MM.1S (cell line): ENCODE measurements around the gene UGT2B7.

ENCODE experiments used
- DNase-seq: peaks from one replicate; pipeline ENCODE4 v3.0.0-alpha.2; 2015
- H2AFZ ChIP-seq: fragments of 300-600 bp; sonication (generic); 2 replicates; pipeline ENCODE4 v1.6.0; 2016; ENCODE audit warnings: antibody characterized with exemption, low read length
- H3F3A ChIP-seq: fragments of 300-600 bp; sonication (generic); 2 replicates; pipeline ENCODE4 v1.6.1; 2016; ENCODE audit warnings: mild to moderate bottlenecking, antibody characterized with exemption, low read length, moderate library complexity, mixed read lengths; ENCODE audit not compliant: insufficient read depth
- H3K27ac ChIP-seq: fragments of 300-600 bp; sonication (generic); 2 replicates; pipeline ENCODE4 v1.5.1; 2016; ENCODE audit warnings: mild to moderate bottlenecking, low read length
- H3K27me3 ChIP-seq: fragments of 300-600 bp; sonication (generic); replicated peaks from 2 replicates; pipeline ENCODE4 v1.6.0; 2016; ENCODE audit warnings: low read length; ENCODE audit not compliant: insufficient read depth
- H3K36me3 ChIP-seq: fragments of 300-600 bp; sonication (generic); replicated peaks from 2 replicates; pipeline ENCODE4 v1.6.1; 2016; ENCODE audit warnings: mild to moderate bottlenecking, low read length, mixed read lengths; ENCODE audit not compliant: insufficient read depth
- H3K4me1 ChIP-seq: fragments of 300-600 bp; sonication (generic); 2 replicates; pipeline ENCODE4 v1.6.1; 2016; ENCODE audit warnings: low read length, mixed read lengths
- H3K4me2 ChIP-seq: fragments of 300-600 bp; sonication (generic); 2 replicates; pipeline ENCODE4 v1.6.0; 2016; ENCODE audit warnings: low read depth, low read length
- H3K4me3 ChIP-seq: fragments of 300-600 bp; sonication (generic); 2 replicates; pipeline ENCODE4 v1.5.1; 2016; ENCODE audit warnings: low read length, mixed read lengths
- H3K79me2 ChIP-seq: fragments of 300-600 bp; sonication (generic); 2 replicates; pipeline ENCODE4 v1.6.1; 2016; ENCODE audit warnings: mixed run types, low read length, mixed read lengths
- H3K9ac ChIP-seq: fragments of 300-600 bp; sonication (generic); 2 replicates; pipeline ENCODE4 v1.6.1; 2016; ENCODE audit warnings: low read length, mixed read lengths
- H3K9me2 ChIP-seq: fragments of 300-600 bp; sonication (generic); replicated peaks from 2 replicates; pipeline ENCODE4 v1.6.1; 2016; ENCODE audit warnings: mild to moderate bottlenecking, low read length, mixed read lengths; ENCODE audit not compliant: insufficient read depth
- H3K9me3 ChIP-seq: fragments of 300-600 bp; sonication (generic); replicated peaks from 2 replicates; pipeline ENCODE4 v1.6.1; 2016; ENCODE audit warnings: mild to moderate bottlenecking, low read length, mixed read lengths; ENCODE audit not compliant: insufficient read depth
- H4K20me1 ChIP-seq: fragments of 300-600 bp; sonication (generic); 2 replicates; pipeline ENCODE4 v1.6.1; 2016; ENCODE audit warnings: mild to moderate bottlenecking, low read length, moderate library complexity, mixed read lengths; ENCODE audit not compliant: insufficient read depth
- EZH2 ChIP-seq: fragments of 300-600 bp; sonication (generic); optimal IDR thresholded peaks from 2 replicates; pipeline ENCODE3; 2017; ENCODE audit warnings: low read depth, mild to moderate bottlenecking, antibody characterized with exemption, low read length, mixed read lengths
- EZH2phosphoT487 ChIP-seq: fragments of 300-600 bp; sonication (generic); IDR thresholded peaks from 2 replicates; pipeline ENCODE4 v1.6.1; 2018; ENCODE audit warnings: antibody characterized with exemption, low read length
- TF ChIP-seq, protein P1 (sequence below): fragments of 300-600 bp; sonication (generic); IDR thresholded peaks from 2 replicates; pipeline ENCODE4 v1.5.1; 2016; ENCODE audit warnings: antibody characterized with exemption, low read length, mixed read lengths

The UGT2B7 gene

DNA sequence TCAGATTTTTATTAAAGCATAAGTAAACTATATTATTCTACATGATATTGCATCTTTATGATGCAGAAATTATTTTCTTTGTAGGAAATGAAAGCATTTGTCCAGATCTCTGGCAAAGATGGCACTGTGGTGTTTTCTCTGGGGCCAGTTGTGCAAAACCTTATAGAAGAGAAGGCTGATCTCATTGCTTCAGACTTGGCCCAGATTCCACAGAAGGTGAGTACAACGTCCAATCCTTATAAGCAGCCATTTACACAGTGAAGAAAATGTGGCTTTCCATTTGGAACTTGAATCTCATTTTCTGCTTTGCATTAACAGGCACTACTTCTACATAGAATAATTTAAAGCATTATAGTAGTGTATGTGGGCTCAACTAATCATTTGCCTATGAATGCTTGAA lies 6.9 kb upstream of the UGT2B7 start:
- H3F3A ChIP-seq: no peaks in the 10 kb centered on the region
- 0 out of 2 replicates have a peak, but pooled peaks cover 2% of the 10 kb centered on the region for H3K9me2 ChIP-seq
- H3K9ac ChIP-seq: no peak overlapping the region
- no peak overlapping the region for H3K27ac ChIP-seq
- H3K4me3 ChIP-seq: no peak overlapping the region
- H3K79me2 ChIP-seq: no peaks in the 10 kb centered on the region
- no peaks in the 10 kb centered on the region for H3K9me3 ChIP-seq
- TF ChIP-seq, protein P1, sequence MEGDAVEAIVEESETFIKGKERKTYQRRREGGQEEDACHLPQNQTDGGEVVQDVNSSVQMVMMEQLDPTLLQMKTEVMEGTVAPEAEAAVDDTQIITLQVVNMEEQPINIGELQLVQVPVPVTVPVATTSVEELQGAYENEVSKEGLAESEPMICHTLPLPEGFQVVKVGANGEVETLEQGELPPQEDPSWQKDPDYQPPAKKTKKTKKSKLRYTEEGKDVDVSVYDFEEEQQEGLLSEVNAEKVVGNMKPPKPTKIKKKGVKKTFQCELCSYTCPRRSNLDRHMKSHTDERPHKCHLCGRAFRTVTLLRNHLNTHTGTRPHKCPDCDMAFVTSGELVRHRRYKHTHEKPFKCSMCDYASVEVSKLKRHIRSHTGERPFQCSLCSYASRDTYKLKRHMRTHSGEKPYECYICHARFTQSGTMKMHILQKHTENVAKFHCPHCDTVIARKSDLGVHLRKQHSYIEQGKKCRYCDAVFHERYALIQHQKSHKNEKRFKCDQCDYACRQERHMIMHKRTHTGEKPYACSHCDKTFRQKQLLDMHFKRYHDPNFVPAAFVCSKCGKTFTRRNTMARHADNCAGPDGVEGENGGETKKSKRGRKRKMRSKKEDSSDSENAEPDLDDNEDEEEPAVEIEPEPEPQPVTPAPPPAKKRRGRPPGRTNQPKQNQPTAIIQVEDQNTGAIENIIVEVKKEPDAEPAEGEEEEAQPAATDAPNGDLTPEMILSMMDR: no peak
- H3K36me3 ChIP-seq: no peaks in the 10 kb centered on the region
- H2AFZ ChIP-seq: no peak overlapping the region
- H3K27me3 ChIP-seq: no peaks in the 10 kb centered on the region
- no peaks in the 10 kb centered on the region for H3K4me1 ChIP-seq
- no peak for DNase-seq
- H4K20me1 ChIP-seq: no peaks in the 10 kb centered on the region
- H3K4me2 ChIP-seq: no peak overlapping the region

DNA sequence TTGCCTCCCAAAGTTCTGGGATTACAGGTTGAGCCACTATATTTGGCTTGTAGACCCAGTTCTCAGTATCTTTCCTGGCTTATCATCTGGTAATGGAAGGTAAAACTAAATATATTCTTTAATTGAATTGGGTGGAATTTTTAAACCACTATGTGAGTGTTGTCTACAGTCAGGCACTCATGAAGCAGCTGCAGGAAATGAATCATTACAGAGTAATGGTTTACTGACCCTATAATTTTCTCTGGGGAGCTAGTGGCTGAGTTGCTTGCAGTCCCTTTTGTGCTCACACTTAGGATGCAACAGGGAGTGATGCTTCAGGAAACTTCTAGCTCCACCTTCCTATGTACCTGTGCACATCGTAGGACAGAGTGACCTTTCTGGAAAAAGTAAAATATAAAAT lies 4.1 kb upstream of the UGT2B7 start:
- H3K9ac ChIP-seq: no peak overlapping the region
- DNase-seq: no peak
- no peak overlapping the region for H3K27ac ChIP-seq
- H3K27me3 ChIP-seq: no peaks in the 10 kb centered on the region
- no peak overlapping the region for H2AFZ ChIP-seq
- no peaks in the 10 kb centered on the region for H3K79me2 ChIP-seq
- H3K4me1 ChIP-seq: no peaks in the 10 kb centered on the region
- H3K9me2 ChIP-seq: 0 out of 2 replicates have a peak, but pooled peaks cover 2% of the 10 kb centered on the region
- H3F3A ChIP-seq: no peaks in the 10 kb centered on the region
- no peak overlapping the region for H3K4me3 ChIP-seq
- TF ChIP-seq EZH2: no peak
- TF ChIP-seq EZH2phosphoT487: no peak
- TF ChIP-seq, protein P1: no peak
- no peaks in the 10 kb centered on the region for H4K20me1 ChIP-seq
- no peak overlapping the region for H3K4me2 ChIP-seq
- H3K9me3 ChIP-seq: no peaks in the 10 kb centered on the region
- H3K36me3 ChIP-seq: no peaks in the 10 kb centered on the region

DNA sequence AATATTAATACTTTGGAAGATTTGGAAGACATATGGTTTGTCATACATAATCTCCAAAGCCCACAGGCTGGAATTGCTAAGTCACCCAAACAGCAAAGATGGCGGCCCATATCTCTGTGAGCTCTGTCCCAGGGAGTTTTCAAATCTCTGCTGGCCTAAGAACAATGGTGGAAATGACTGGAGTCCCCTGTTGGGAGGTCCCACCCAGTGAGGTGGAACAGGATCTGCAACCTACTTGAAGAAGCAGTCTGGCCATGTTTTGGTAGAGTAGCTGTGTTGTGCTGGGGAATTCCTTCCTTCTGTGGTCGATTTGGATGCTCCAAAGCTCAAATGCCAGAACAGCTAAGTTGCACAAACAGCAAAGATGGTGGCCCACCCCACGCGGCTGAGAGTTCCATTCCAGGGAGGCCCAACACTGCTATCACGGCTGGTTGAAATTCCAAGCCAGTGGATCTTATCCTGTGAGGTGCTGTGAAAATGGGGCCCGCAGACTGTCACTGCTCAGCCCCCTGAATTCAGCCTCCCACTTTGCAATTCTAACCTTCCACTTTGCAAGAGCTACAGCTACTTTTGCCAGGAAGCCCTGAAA lies 3.2 kb upstream of the UGT2B7 start:
- Histone ChIP-seq H3K4me3 (no peak overlapping the region), H3K27me3 (no peaks in the 10 kb centered on the region), H3K4me1 (no peaks in the 10 kb centered on the region), H2AFZ (no peak overlapping the region), H3K27ac (no peak overlapping the region), H3K9me2 (0 out of 2 replicates have a peak, but pooled peaks cover 2% of the 10 kb centered on the region), H3K36me3 (no peaks in the 10 kb centered on the region), H3K79me2 (no peaks in the 10 kb centered on the region), H3K9me3 (no peaks in the 10 kb centered on the region), H3K9ac (no peak overlapping the region), H3K4me2 (no peak overlapping the region), H3F3A (no peaks in the 10 kb centered on the region), H4K20me1 (no peaks in the 10 kb centered on the region)
- DNase-seq: no peak
- TF ChIP-seq, protein P1: no peak
- no peak for TF ChIP-seq EZH2phosphoT487
- no peak for TF ChIP-seq EZH2
